Uterus (tissue), 2 donors: ENCODE measurements around the gene ACTA2.

Experiments used
- CTCF ChIP-seq, 4 experiments: fragments of 200-600 bp in 2 of 4; fragments of 450-650 bp in 2 of 4; sonication (generic) in 2 of 4; IDR thresholded peaks; one replicate each; pipeline ENCODE4 v1.5.1; 2016 to 2019; ENCODE audit warnings: antibody characterized with exemption in 4 of 4, mild to moderate bottlenecking in 2 of 4, moderate library complexity in 1 of 4
- POLR2A ChIP-seq, 2 donors: fragments of 450-650 bp; IDR thresholded peaks; one replicate each; pipeline ENCODE4 v1.6.1; 2016; ENCODE audit warnings: antibody characterized with exemption in 2 of 2, mild to moderate bottlenecking in 1 of 2, moderate library complexity in 1 of 2

GRCh38 chr10:88952647-88953111, at the start of gene ACTA2:
- TF ChIP-seq POLR2A (IDR thresholded peaks at IDR 0.05) (peak; percentile 81 to 91), CTCF (IDR thresholded peaks at IDR 0.05) (no peak)
